SU-DHL-6 (cell line): ENCODE data around the gene RHEB.

Source experiments
- H2AFZ ChIP-seq: fragments of 200-600 bp; sonication (generic); 2 replicates; pipeline ENCODE4 v1.6.1; 2014; ENCODE audit warnings: low read depth, mild to moderate bottlenecking, moderate library complexity, mixed read lengths, antibody characterized with exemption, low read length; ENCODE audit not compliant: severe bottlenecking
- H3F3A ChIP-seq: fragments of 200-600 bp; shearing (Covaris generic); 2 replicates; pipeline ENCODE4 v1.6.0; 2016; ENCODE audit warnings: antibody characterized with exemption, mild to moderate bottlenecking; ENCODE audit not compliant: insufficient read depth
- H3K27ac ChIP-seq: fragments of 200-600 bp; sonication (generic); 2 replicates; pipeline ENCODE4 v1.5.1; 2016; ENCODE audit warnings: low read depth, mild to moderate bottlenecking, low read length, moderate library complexity, mixed read lengths
- H3K27me3 ChIP-seq: fragments of 200-600 bp; sonication (generic), shearing (Covaris generic); 2 replicates; pipeline ENCODE4 v1.6.0; 2014; ENCODE audit warnings: mild to moderate bottlenecking, low read length
- H3K36me3 ChIP-seq: fragments of 200-600 bp; sonication (generic); 2 replicates; pipeline ENCODE4 v1.6.1; 2014; ENCODE audit warnings: mild to moderate bottlenecking, low read length, mixed read lengths
- H3K4me2 ChIP-seq: fragments of 300-600, 200-600 bp; shearing (Covaris generic), sonication (generic); 2 replicates; pipeline ENCODE4 v1.6.0; 2014; ENCODE audit warnings: low read length, low read depth, mild to moderate bottlenecking; ENCODE audit not compliant: poor library complexity, severe bottlenecking
- H3K4me3 ChIP-seq: fragments of 200-600 bp; sonication (generic); 2 replicates; pipeline ENCODE4 v1.5.1; 2014; ENCODE audit warnings: antibody characterized with exemption, low read length, mild to moderate bottlenecking, mixed read lengths; ENCODE audit not compliant: insufficient read depth, poor library complexity, severe bottlenecking
- H3K79me2 ChIP-seq: fragments of 200-600 bp; sonication (generic); 2 replicates; pipeline ENCODE4 v1.6.1; 2014; ENCODE audit warnings: mild to moderate bottlenecking, low read length, moderate library complexity; ENCODE audit not compliant: insufficient read depth
- H3K9ac ChIP-seq: fragments of 200-600 bp; sonication (generic); 2 replicates; pipeline ENCODE4 v1.7.0; 2014; ENCODE audit warnings: mild to moderate bottlenecking, low read length
- H3K9me2 ChIP-seq: fragments of 200-600 bp; sonication (generic); replicated peaks from 2 replicates; pipeline ENCODE4 v1.6.1; 2014; ENCODE audit warnings: low read length; ENCODE audit not compliant: insufficient read depth
- H3K9me3 ChIP-seq: fragments of 200-600 bp; sonication (generic); 2 replicates; pipeline ENCODE4 v1.6.1; 2014; ENCODE audit warnings: low read length, mixed read lengths; ENCODE audit not compliant: insufficient read depth
- H4K20me1 ChIP-seq: fragments of 200-600 bp; sonication (generic); 2 replicates; pipeline ENCODE4 v1.6.1; 2014; ENCODE audit warnings: low read depth, mild to moderate bottlenecking, antibody characterized with exemption, low read length, moderate library complexity, mixed read lengths
- EZH2phosphoT487 ChIP-seq: fragments of 200-600 bp; sonication (generic), shearing (Covaris generic); conservative IDR thresholded peaks from 2 replicates; pipeline ENCODE4 v1.6.1; 2018; ENCODE audit warnings: mild to moderate bottlenecking, antibody characterized with exemption, low read length, moderate library complexity, mixed read lengths
- TF ChIP-seq, protein P1 (sequence below): fragments of 200-600 bp; sonication (generic); IDR thresholded peaks from one replicate; pipeline ENCODE4 v1.5.1; 2017; ENCODE audit warnings: antibody characterized with exemption, mild to moderate bottlenecking, low read length, moderate library complexity; ENCODE audit not compliant: insufficient read depth, poor library complexity, severe bottlenecking

The RHEB gene

DNA sequence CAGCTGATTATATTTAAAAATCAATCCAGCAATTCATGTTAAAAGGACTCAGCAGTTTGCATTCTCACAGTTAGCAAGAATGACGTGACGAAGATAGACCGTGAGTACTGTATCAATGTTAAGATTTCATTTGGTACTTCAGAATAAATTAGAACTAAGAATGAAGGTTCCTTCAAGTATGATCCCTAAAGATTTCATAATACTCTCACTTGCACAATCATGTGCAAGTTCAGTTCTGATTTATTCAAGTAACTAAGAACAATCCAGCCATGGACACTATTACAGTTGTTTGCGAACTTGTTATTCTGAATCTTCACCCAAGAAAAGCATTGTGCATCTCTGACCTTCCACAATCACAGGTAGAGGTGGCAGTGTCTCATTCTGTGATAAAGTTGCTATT is 7.7 kb downstream of the RHEB start:
- Histone ChIP-seq H3K9ac (no peak overlapping the region), H3K9me3 (no peaks in the 10 kb centered on the region), H3K4me3 (no peak overlapping the region), H3K9me2 (no peaks in the 10 kb centered on the region), H3F3A (no peaks in the 10 kb centered on the region), H3K36me3 (no peaks in the 10 kb centered on the region), H2AFZ (no peak overlapping the region), H3K27ac (no peak overlapping the region), H4K20me1 (peaks cover 75% of the 10 kb centered on the region), H3K27me3 (no peaks in the 10 kb centered on the region), H3K79me2 (peaks cover 100% of the 10 kb centered on the region), H3K4me2 (no peak overlapping the region)
- no peak for TF ChIP-seq EZH2phosphoT487
- TF ChIP-seq, protein P1, sequence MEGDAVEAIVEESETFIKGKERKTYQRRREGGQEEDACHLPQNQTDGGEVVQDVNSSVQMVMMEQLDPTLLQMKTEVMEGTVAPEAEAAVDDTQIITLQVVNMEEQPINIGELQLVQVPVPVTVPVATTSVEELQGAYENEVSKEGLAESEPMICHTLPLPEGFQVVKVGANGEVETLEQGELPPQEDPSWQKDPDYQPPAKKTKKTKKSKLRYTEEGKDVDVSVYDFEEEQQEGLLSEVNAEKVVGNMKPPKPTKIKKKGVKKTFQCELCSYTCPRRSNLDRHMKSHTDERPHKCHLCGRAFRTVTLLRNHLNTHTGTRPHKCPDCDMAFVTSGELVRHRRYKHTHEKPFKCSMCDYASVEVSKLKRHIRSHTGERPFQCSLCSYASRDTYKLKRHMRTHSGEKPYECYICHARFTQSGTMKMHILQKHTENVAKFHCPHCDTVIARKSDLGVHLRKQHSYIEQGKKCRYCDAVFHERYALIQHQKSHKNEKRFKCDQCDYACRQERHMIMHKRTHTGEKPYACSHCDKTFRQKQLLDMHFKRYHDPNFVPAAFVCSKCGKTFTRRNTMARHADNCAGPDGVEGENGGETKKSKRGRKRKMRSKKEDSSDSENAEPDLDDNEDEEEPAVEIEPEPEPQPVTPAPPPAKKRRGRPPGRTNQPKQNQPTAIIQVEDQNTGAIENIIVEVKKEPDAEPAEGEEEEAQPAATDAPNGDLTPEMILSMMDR, result no peak

DNA sequence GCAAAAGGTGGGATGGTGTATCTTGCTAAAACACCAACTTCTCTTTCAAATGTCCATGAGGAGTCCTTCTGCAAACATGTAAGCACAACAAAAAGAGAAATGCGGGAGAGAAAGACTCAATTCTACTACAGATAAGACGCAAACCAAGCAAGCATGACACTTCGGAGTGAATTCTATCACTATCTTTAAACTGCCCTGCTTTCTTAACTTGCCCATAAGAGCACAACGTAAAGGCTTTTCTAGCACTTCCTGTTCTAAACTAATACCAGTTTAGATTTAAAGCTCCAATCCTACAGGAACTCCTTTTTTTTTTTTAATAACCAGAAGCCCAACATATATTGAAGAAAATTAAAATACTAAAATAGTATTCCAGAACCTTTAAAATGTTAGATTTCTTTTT is 8.4 kb downstream of the RHEB start:
- no peak overlapping the region for H3K4me3 ChIP-seq
- no peaks in the 10 kb centered on the region for H3K36me3 ChIP-seq
- no peaks in the 10 kb centered on the region for H3F3A ChIP-seq
- no peak for TF ChIP-seq EZH2phosphoT487
- TF ChIP-seq, protein P1, result no peak
- H3K79me2 ChIP-seq, result peaks cover 100% of the 10 kb centered on the region
- no peaks in the 10 kb centered on the region for H3K9me3 ChIP-seq
- no peaks in the 10 kb centered on the region for H3K9me2 ChIP-seq
- no peak overlapping the region for H3K9ac ChIP-seq
- H3K27ac ChIP-seq, result no peak overlapping the region
- no peak overlapping the region for H2AFZ ChIP-seq
- no peak overlapping the region for H3K4me2 ChIP-seq
- no peaks in the 10 kb centered on the region for H3K27me3 ChIP-seq
- peaks cover 76% of the 10 kb centered on the region for H4K20me1 ChIP-seq

DNA sequence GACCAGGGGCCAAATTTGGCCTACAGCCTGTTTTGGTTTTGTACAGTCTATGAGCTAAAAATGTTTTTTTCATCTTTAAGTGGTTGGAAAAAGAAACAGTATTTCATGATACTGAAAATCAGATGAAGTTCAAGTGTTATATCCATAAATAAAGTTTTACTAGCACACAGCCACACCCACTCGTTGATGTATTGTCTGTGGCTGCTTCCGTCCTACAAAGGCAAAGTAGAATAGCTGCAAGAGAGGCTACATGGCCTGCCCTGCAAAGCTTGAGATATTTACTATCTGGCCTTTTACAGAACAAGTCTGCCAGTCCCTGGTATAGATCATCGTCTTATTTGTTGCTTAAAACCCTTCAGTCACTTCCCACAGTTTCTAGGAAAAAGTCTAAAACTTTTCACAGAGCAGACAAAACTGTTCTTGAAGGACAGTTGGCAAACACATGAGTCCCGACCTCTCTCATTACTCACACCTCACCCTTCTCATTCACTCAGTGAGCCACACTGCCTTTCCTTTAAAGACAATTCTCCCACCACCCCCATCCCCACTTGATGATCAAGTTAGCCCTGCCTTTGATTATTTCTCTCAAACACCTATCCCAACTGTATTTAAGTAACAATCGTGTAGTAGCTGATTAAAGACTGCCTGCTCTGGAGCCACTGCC is 9.9 kb downstream of the RHEB start:
- no peak overlapping the region for H3K9ac ChIP-seq
- no peaks in the 10 kb centered on the region for H3F3A ChIP-seq
- no peak overlapping the region for H3K4me2 ChIP-seq
- H4K20me1 ChIP-seq, result peaks cover 72% of the 10 kb centered on the region
- H3K27ac ChIP-seq, result no peak overlapping the region
- H3K9me2 ChIP-seq, result no peaks in the 10 kb centered on the region
- H2AFZ ChIP-seq, result no peak overlapping the region
- no peak for TF ChIP-seq EZH2phosphoT487
- TF ChIP-seq, protein P1, result no peak
- H3K9me3 ChIP-seq, result no peaks in the 10 kb centered on the region
- peaks cover 100% of the 10 kb centered on the region for H3K79me2 ChIP-seq
- no peaks in the 10 kb centered on the region for H3K36me3 ChIP-seq
- no peak overlapping the region for H3K4me3 ChIP-seq
- H3K27me3 ChIP-seq, result no peaks in the 10 kb centered on the region
